Keratinocyte (primary cell): ENCODE data around the gene HEMGN.

Experiments used
- CTCF ChIP-seq, 3 experiments: IDR thresholded peaks in 1 of 3; conservative IDR thresholded peaks in 1 of 3; optimal IDR thresholded peaks in 1 of 3; 2 replicates in 2 of 3; 3 replicates in 1 of 3; pipeline versions ENCODE3 to v1.5.1; 2011; ENCODE audit warnings: low read length in 3 of 3, mild to moderate bottlenecking in 3 of 3, moderate library complexity in 2 of 3, control low read depth in 1 of 3, inconsistent platforms in 1 of 3; ENCODE audit not compliant: insufficient read depth in 2 of 3; ENCODE audit errors: extremely low read depth in 1 of 3
- EZH2 ChIP-seq: IDR thresholded peaks from one replicate; pipeline ENCODE4 v1.6.1; 2012; ENCODE audit warnings: inconsistent platforms, mild to moderate bottlenecking, low read length, moderate library complexity

GRCh38 chr9:97956331-97956730, 18.4 kb upstream of the HEMGN start:
- TF ChIP-seq CTCF (optimal IDR thresholded peaks at IDR 0.05 in 1 of 3, IDR thresholded peaks at IDR 0.05 in 1 of 3, conservative IDR thresholded peaks at IDR 0.05 in 1 of 3; ENCODE audit: extremely low read depth in 1 of 3, insufficient read depth in 2 of 3, low read length in 3 of 3) (no peak), EZH2 (no peak)
